Endothelial cell of umbilical vein (primary cell): Measurements from ENCODE around the gene RAPGEF4.

Experiments used
- CTCF ChIP-seq, 2 donors: IDR thresholded peaks; 1 replicate in 1 of 2; 2 replicates in 1 of 2; pipeline ENCODE4 v1.5.1; 2011; ENCODE audit warnings: low read length in 2 of 2, mild to moderate bottlenecking in 2 of 2, moderate library complexity in 2 of 2, control low read depth in 1 of 2, inconsistent platforms in 1 of 2, low read depth in 1 of 2; ENCODE audit not compliant: insufficient read depth in 1 of 2; ENCODE audit errors: extremely low read depth in 1 of 2
- POLR2A ChIP-seq: IDR thresholded peaks from 2 replicates; pipeline ENCODE4 v1.6.1; 2012; ENCODE audit warnings: low read depth, mild to moderate bottlenecking, control low read depth, low read length

GRCh38 chr2:172988728-172989127, 253.1 kb downstream of the RAPGEF4 start:
- no peak for TF ChIP-seq CTCF (IDR thresholded peaks at IDR 0.05; ENCODE audit: extremely low read depth in 1 of 2, insufficient read depth in 1 of 2, low read depth in 1 of 2, low read length in 2 of 2)
- TF ChIP-seq POLR2A, result no peak
